ENCODE results near the gene ATXN1L. TPM values are rescaled to one million over a fixed set of nuclear protein-coding genes. Genes with fewer than 3 reads are reported as not detected.
A peak's percentile ranks its signal among the peaks of the same experiment; 100 is the strongest.
"Not testable (repeated sequence)": the region's sequence is repeated elsewhere in the genome, so short reads cannot be mapped to it uniquely, and the experiment has no call there.

The ATXN1L gene
- total RNA-seq, 1 donor from 2014 or later: 28.3 TPM

- no peaks in the 10 kb centered on the region for H3K27me3 Mint-ChIP-seq
- POLR2A ChIA-PET: no interaction called here
- no peak for TF ChIP-seq CTCF (IDR thresholded peaks at IDR 0.05)
- no peaks in the 10 kb centered on the region for H3K9me3 Mint-ChIP-seq
- CTCF ChIA-PET: no interaction called here
- ATAC-seq (ENCODE audit: low read depth): no peak
- no peak overlapping the region for H3K27ac Mint-ChIP-seq
- H3K36me3 Mint-ChIP-seq (ENCODE audit: low read depth): peaks cover 66% of the 10 kb centered on the region
- H3K4me1 Mint-ChIP-seq: peaks cover 10% of the 10 kb centered on the region
- intact Hi-C loops (cut with micrococcal nuclease): no loop called here
- no peak overlapping the region for H3K4me3 Mint-ChIP-seq
- DNase-seq: no peak
Measured at GRCh38 chr16:71859762-71860521, 14.2 kb downstream of the ATXN1L start.

GRCh38 chr16:71863995-71864394 lies 18.2 kb downstream of the ATXN1L start:
- CTCF ChIA-PET: no interaction called here
- no peak overlapping the region for H3K4me3 Mint-ChIP-seq
- ATAC-seq (ENCODE audit: low read depth): no peak
- peaks cover 73% of the 10 kb centered on the region for H3K36me3 Mint-ChIP-seq (ENCODE audit: low read depth)
- H3K4me1 Mint-ChIP-seq: no peaks in the 10 kb centered on the region
- POLR2A ChIA-PET: interaction anchor here (0.8 kb wide), 1 partner anchor 55 kb away, joined by 3 read pairs; the partner anchor contains the start of gene AP1G1
- no peak for DNase-seq
- H3K27ac Mint-ChIP-seq: no peak overlapping the region
- TF ChIP-seq CTCF (IDR thresholded peaks at IDR 0.05): no peak
- no peaks in the 10 kb centered on the region for H3K27me3 Mint-ChIP-seq
- intact Hi-C loops (cut with micrococcal nuclease): no loop called here
- no peaks in the 10 kb centered on the region for H3K9me3 Mint-ChIP-seq

- no peak for DNase-seq
- ChIA-PET POLR2A (interaction anchor here (0.9 to 1.7 kb wide), 2 partner anchors 16 to 29 kb away, joined by 5 read pairs; no protein-coding TSS in a partner anchor), CTCF (interaction anchor here (1.6 kb wide), 1 partner anchor 18 kb away, joined by 3 read pairs; the partner anchor contains the start of gene ZNF821)
- no peak for TF ChIP-seq CTCF (IDR thresholded peaks at IDR 0.05)
- no peak for ATAC-seq (ENCODE audit: low read depth)
- no peaks in the 10 kb centered on the region for H3K27me3 Mint-ChIP-seq
- no peaks in the 10 kb centered on the region for H3K9me3 Mint-ChIP-seq
- peaks cover 4% of the 10 kb centered on the region for H3K4me1 Mint-ChIP-seq
- H3K27ac Mint-ChIP-seq: peak overlapping the region; percentile 1
- peaks cover 73% of the 10 kb centered on the region for H3K36me3 Mint-ChIP-seq (ENCODE audit: low read depth)
- intact Hi-C loops (cut with micrococcal nuclease): no loop called here
- H3K4me3 Mint-ChIP-seq: no peak overlapping the region
Measured at GRCh38 chr16:71865173-71865863, 19.5 kb downstream of the ATXN1L start.

GRCh38 chr16:71867175-71867574 lies 21.4 kb downstream of the ATXN1L start:
- POLR2A ChIA-PET; intact Hi-C loops (cut with micrococcal nuclease); H3K27me3 Mint-ChIP-seq; H3K4me3 Mint-ChIP-seq; ATAC-seq (ENCODE audit: low read depth); H3K9me3 Mint-ChIP-seq; DNase-seq; H3K27ac Mint-ChIP-seq; H3K4me1 Mint-ChIP-seq: not testable (repeated sequence)
- CTCF ChIA-PET: interaction anchor here (1.1 to 1.6 kb wide), 2 partner anchors 15 to 16 kb away, joined by 3 to 4 read pairs; partner anchors contain the start of gene ZNF821
- peaks cover 67% of the 10 kb centered on the region for H3K36me3 Mint-ChIP-seq (ENCODE audit: low read depth)

- peaks cover 62% of the 10 kb centered on the region for H3K36me3 Mint-ChIP-seq (ENCODE audit: low read depth)
- H3K9me3 Mint-ChIP-seq: no peaks in the 10 kb centered on the region
- H3K27me3 Mint-ChIP-seq: no peaks in the 10 kb centered on the region
- H3K27ac Mint-ChIP-seq: peak overlapping the region; percentile 38
- TF ChIP-seq CTCF (IDR thresholded peaks at IDR 0.05): no peak
- H3K4me3 Mint-ChIP-seq: no peak overlapping the region
- ATAC-seq (ENCODE audit: low read depth) (no peak), DNase-seq (no peak)
- peaks cover 7% of the 10 kb centered on the region for H3K4me1 Mint-ChIP-seq
- ChIA-PET CTCF (interaction anchor here (1.1 kb wide), 1 partner anchor 14 kb away, joined by 4 read pairs; no protein-coding TSS in a partner anchor), POLR2A (no interaction called here)
- intact Hi-C loops (cut with micrococcal nuclease): no loop called here
Measured at GRCh38 chr16:71867939-71868338, 22.2 kb downstream of the ATXN1L start.

All from activated B cell treated with CpG ODN at 0.5 μM for 24 hours (primary cell).